HG03064 (cell line): ENCODE results near the gene NAT14.

ENCODE experiments used
- ATAC-seq: cut with Tn5 transposase; IDR thresholded peaks from one replicate; pipeline ENCODE4 v1.9.1; 2021; ENCODE audit warnings: low read depth; ENCODE audit not compliant: unreplicated experiment

The NAT14 gene

DNA sequence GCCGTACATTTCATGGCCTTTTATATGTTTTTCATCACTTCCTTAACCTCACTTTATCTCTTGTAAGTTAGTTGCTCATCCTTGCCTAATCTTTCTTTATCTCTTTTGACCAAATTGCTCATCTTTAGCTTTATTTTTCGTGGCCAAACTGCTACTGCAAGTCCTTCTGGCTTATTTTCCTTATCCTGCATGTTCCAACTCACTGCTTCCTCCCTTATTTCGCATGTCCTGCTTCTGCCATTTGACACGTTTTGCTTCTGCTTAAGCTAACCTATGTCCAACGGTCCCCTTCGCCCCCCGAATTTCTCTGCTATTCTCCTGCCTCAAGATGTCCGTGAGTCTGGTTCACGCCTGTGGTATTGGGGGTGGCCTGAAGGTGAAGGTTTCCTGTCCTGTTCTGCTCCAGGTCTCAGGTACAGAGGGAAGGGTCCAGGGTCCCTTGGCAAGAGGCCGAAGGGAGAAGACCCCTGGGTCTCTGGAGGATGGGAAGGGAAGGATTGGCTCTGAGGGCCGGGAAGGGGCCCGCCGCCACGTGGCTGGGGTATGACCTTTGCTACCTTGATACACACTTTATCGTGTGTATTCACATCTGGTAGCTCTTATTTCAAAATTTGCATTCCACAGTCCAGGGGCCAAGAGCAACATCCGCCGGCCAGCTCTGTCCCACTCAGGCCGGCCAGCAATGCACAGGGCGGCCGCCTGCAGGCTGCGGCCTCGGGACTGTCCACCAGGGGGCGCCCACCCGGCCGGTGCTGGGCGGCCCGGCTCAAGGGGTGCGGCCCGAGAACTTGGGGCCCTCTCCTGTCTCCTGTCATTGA, 17.5 kb upstream of the NAT14 start:
- peak; percentile 67 for ATAC-seq

DNA sequence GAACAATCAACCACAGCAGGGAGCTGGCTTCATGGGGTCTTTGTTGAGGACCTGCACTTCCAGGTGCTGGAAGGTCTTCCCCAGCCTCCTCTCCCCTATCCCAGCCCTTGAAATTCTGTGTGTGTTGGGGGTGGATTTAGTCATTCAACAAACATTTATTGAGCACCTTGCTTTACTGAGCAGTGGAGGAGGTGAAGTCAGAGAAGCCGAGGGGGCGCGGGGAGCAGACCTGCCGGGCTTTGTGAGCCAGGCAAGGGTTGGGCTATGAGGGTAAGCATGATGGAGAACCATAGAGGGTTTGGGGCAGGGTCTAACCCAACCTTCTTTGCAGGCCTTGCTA, 17.0 kb upstream of the NAT14 start:
- no peak for ATAC-seq

DNA sequence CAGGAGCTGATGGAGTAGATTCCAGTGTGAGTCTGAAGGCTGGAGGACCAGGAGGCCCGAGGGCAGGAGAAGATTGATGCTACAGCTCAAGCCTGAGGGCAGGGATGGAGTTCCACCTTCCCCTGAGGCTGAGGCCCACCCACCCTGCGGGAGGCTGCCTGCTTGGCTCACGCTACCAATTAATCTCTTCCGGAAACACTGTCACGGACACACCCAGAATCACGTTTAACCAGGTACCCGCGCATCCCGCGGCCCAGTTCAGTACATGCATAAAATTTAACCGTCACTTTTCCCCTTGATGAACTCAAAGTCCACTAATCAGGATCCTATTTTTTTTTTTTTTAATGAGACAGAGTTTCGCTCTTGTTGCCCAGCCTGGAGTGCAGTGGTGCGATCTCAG, 13.7 kb upstream of the NAT14 start:
- no peak for ATAC-seq

DNA sequence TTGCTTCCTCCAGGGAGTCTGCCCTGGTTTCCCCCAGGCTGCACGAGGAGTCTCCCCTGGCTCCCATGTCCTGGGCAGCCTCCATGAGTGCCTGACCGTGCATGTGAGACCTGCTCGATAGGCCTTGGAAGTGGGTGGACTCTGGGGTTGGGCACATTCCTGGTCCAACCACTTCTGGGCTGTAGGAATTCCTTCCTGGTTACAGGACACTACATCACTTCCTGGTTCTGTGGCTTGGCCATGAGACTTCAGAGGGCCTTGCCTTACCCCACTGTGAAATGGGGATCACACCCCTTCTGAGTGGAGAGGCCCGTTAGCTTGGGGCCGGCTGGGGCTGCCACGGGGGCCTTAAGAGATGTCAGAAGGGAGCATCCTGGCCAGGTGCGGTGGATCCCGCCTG, 12.5 kb upstream of the NAT14 start:
- no peak for ATAC-seq

DNA sequence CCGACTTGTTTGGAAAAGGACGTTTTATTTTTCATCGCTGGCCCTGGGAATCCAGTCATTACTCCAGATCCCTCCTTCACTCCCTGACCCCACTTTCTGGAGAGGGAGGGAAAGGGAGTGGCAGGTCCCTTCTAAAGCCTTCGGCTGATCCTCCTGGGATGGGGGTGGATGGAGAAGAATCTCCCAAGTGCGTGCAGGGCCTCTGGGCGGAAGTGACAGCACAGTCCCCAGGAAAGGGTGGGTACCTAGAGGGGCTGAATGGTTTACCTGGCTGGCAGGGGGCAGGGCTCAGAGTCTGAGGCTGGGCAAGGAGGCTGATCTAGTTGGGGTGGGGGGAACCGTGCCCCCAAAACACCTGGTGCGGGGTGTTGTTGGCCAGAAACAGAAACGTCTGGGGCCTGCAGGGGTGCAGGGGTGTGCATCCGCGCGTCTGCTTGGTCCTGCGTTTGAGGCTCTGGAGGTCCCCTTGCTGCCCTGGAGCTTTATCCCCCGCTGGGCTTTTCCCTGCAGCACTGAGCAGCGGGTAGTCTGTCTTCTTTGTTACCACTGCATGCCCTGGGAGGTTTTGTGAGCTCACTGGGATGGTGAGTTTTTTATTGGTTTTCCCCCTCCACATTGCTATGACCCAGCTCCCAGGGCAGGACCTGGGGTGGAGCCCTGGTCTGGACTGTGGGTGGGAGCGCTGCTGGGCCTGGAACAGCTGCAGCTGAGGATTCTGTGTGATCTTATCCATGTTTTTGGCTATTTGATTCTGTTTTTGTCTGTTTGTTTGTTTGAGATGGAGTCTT, 11.6 kb upstream of the NAT14 start:
- ATAC-seq: no peak

DNA sequence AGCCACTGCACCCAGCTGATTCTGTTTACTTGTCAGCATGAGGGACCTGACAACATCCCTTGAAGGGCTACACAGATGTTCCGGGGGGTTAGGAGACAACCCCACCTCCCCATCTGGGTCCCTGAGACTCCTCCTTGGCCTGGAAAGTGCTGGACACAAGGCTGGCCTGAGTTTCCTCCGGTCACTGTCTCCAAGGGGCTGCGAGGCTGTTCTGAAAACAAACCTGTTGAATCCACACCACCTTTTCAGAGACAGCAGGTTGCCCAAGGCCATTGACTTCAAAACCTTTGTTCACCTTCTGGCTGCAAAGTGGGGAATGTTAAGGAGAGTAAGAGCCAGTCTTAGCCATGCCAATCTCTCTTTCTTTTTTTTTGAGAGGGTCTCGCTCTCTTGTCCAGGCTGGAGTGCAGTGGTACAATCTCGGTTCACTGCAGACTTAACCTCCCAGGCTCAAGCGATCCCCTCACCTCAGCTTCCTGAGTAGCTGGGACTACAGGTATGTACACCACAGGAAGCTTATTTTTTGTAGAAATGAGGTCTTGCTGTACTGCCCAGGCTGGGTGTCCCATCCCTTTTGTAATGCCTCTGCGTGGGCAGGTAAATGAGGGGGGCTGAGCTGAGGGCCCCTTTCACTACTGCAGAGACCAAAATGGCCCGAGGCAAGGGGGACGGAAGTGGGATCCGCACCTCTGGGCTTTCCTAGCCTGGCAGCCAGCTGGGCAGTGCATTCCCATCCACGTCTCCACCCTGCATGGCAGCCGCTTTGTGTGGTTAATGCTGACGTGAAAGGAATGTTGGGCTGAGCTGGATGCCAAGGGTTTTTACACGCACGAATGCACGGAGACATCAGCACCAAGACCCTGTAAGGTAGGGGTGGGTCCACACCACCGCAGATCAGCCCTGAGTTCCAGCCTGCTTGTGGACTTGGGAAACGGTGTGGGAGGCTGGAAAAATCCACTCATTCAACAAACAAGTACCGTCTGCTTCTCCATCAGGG, 10.4 kb upstream of the NAT14 start:
- ATAC-seq: no peak

DNA sequence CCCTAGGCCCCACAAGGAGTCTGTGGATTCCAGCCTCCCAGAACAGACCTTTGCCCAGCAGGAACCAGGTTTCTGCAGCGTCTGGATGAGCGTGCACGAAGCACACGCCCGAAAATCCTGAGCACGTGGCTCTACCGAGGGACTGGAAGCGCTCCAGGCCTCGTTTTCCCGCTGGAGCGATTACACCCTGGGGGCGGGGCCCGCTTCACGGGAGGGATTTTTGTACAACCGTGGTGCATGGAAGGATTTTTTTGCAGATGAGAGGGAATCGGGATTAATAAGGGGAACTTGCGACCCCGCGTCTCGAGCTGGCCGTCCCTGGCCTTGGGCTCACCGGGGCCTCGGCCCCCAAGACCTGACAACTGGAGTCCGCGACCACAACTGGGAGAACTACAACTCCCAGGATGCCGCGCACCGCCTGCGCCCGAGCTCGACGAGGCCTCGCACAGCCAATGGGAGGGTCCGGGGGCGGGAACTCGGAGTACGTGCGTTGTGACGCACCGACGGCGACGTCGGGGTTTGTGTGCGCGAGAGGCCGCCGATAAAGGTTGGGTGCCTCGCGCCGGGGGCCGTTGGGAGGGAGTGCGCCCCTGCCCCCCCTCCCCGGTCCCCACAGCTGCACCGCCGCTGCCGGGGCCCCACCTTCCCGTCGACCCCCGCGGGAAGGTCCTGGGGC, 8.8 kb upstream of the NAT14 start, which contains the start of gene ZNF628:
Gene ZNF628, plus strand, starts transcription at position 518 of the 676 bp plus-strand sequence. CDS start 3,294 bp downstream, outside the sequence.
- peak; percentile 83 for ATAC-seq

DNA sequence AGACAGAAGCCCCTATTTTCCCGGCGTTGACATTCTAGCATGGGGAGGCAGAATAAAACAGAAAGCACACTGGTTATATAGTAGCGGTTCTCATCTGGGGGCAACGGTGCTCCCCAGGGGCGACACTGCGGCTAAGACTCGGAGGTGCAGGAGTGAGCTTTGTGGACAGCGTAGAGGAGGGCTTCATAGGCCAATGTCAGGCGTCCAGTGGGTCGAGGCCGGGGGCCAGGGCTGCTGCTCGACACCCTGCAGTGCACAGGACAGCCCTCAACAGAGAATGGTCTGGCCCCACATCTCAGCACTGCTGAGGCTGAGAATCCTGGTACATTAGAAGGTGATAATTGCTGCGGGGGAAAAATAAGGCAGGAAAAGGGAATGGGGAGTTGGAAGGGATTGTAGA, 7.1 kb upstream of the NAT14 start:
- ATAC-seq: no peak

DNA sequence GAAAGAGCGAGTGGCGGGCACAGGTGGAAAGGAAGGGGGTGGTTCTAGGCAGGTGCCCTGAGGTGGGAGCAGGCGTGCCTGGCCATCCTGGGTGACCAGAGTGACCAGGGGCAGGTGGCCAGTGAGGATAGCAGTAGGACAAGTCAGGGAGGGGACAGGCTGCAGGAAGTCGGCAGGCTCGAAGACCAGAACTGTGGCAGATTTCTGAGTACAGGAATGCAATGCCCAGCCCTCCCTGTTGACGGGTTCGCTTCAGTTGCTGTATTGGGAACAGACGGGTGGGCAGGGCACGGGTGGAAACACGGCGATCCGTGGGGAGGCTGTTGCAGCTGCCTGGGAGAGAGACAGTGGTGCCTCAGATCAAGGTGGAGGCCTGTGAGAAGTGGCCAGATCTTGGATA, 6.6 kb upstream of the NAT14 start:
- ATAC-seq: no peak

DNA sequence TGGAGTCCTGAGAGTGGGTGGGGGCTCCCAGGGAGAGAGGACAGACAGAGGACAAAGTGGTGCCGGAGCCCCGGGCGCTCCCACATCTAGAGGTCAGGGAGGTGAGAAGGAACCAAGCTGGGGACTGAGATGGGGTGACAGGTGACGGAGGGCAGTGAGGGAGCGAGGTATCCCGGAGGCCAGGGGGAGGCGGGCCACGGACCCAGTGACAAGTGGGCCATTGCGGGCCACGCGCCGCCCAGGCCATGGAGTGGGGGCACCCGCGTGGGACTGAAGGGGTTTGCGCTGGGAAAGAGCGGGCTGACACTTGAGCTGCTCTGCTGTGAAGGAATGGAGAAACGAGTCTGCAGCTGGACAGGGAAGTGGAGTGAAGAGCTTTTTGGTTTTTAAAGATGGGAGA, 5.9 kb upstream of the NAT14 start:
- ATAC-seq: no peak

DNA sequence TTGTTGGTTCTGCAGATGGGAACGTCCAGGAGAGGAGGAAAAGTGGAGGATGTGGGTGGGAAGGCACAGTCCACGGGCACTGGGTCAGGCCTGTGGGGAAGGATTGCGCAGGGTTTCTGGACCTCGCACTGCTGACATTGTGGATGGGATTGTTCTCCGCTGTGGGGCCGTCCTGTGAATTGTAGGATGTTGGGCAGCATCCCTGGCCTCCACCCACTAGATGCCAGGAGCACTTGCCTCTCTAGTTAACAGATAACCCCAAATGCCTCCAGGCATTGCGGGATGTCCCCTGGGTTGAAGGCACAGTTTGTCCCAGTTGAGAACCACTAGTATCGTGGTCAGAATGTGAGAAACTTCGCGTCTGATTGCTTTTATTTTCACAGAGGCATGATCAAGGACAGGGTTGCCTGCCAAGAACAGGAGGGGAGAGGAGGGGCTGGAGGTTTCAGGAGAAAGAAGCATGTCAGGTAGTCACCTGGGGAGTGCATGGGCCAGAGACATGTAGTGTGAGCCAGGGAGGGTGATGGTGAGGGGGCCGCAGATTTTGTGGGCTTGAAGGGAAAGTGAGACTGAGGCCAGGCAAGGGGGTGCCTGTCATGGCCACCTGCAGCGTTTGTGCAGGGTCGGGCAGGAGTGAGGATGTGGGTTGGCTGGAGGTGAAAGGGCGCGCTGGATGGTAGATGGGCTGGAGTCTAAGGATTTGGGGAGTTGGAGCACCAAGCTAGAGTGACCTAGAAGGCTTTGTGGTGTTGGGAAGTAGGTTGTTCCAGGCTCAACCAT, 5.3 kb upstream of the NAT14 start:
- no peak for ATAC-seq

DNA sequence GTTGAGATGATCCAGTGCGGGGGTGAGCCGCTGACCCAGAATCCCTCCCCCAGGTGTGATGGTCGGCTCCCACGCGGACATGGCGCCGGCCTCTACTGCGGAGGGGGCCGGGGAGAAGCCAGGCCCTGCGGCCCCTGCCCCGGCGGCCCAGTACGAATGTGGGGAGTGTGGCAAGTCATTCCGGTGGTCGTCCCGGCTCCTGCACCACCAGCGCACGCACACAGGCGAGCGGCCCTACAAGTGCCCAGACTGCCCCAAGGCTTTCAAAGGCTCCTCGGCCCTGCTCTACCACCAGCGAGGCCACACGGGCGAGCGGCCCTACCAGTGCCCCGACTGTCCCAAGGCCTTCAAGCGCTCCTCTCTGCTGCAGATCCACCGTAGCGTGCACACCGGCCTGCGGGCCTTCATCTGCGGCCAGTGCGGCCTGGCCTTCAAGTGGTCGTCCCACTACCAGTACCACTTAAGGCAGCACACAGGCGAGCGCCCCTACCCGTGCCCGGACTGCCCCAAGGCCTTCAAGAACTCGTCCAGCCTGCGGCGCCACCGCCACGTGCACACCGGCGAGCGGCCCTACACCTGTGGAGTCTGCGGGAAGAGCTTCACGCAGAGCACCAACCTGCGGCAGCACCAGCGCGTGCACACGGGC, 3.7 kb upstream of the NAT14 start:
- no peak for ATAC-seq

DNA sequence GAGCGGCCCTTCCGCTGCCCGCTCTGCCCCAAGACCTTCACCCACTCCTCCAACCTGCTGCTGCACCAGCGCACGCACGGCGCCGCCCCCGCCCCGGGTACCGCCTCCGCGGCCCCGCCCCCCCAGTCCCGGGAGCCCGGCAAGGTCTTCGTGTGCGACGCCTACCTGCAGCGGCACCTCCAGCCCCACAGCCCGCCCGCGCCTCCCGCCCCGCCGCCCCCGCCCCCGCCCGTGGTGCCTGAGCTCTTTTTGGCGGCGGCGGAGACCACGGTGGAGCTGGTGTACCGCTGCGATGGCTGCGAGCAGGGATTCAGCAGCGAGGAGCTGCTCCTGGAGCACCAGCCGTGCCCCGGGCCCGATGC, 3.2 kb upstream of the NAT14 start:
- no peak for ATAC-seq

DNA sequence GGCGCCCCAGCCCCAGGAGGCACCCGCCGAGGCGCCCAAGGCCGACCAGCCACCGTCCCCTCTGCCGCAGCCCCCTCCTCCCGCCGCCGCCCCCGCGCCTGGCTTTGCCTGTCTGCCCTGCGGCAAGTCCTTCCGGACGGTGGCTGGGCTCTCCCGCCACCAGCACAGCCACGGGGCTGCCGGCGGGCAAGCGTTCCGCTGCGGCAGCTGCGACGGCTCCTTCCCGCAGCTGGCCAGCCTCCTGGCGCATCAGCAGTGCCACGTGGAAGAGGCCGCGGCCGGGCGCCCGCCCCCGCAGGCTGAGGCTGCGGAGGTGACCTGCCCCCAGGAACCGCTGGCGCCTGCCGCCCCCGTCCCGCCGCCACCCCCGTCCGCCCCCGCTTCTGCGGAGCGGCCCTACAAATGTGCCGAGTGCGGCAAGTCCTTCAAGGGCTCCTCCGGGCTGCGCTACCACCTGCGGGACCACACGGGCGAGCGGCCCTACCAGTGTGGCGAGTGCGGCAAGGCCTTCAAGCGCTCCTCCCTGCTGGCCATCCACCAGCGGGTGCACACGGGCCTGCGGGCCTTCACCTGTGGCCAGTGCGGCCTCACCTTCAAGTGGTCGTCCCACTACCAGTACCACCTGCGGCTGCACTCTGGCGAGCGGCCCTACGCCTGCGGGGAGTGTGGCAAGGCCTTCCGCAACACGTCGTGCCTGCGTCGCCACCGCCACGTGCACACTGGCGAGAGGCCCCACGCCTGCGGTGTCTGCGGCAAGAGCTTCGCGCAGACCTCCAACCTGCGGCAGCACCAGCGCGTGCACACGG, 2.6 kb upstream of the NAT14 start:
- no peak for ATAC-seq

DNA sequence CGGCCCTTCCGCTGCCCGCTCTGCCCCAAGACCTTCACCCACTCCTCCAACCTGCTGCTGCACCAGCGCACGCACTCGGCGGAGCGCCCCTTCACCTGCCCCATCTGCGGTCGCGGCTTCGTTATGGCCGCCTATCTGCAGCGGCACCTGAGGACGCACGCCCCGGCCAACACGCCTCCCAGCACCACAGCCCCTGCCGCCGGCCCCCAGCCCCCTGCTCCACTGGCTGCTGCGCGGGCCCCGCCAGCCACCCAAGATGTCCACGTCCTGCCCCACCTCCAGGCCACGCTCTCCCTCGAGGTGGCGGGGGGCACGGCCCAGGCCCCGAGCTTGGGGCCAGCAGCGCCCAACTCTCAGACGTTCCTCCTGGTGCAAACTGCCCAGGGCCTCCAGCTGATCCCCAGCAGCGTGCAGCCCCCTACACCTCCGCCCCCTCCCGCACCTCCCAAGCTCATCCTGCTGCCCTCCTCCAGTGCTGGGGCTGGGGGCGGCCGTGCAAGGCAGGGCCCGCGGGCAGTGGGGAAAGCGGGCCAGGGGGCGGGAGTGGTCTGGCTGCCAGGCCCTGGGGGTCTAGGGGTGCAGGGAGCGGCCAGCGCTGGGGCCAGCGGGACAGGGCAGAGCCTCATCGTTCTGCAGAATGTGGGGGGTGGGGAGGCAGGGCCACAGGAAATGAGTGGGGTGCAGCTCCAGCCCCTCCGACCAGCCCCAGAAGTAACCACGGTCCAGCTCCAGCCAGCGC, 1.9 kb upstream of the NAT14 start:
- no peak for ATAC-seq

DNA sequence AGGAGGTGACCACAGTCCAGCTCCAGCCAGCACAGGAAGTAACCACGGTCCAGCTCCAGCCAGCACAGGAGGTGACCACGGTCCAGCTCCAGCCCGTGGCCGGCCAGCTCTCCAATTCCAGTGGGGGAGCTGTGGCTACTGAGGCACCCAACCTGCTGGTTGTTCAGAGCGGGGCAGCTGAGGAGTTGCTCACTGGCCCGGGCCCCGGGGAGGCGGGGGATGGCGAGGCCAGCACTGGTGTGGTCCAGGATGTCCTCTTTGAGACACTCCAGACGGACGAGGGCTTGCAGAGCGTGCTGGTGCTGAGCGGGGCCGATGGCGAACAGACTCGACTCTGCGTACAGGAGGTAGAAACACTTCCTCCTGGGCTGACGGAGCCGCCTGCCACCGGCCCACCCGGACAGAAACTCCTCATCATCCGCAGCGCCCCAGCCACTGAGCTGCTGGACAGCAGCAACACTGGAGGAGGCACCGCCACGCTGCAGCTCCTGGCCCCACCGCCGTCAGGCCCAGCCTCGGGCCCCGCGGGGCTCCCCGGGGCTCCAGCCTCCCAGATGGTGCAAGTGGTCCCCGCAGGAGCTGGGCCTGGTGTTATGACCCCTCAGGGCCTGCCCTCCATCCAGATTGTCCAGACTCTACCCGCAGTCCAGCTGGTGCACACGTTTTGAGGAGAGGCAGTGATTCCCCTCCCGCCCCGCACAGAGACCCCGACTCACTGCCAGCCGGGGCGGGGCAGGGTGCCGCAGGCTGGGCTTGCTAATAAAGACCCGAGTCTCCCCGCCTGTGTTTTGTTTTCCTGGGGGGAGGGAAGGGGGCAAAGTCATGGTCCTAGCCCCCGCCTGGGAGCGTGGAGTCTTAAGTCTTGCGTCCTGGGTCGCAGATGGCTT, 1.0 kb upstream of the NAT14 start:
- ATAC-seq: no peak
